ENCODE data around the gene FGD2.

FGD2 gene

DNA sequence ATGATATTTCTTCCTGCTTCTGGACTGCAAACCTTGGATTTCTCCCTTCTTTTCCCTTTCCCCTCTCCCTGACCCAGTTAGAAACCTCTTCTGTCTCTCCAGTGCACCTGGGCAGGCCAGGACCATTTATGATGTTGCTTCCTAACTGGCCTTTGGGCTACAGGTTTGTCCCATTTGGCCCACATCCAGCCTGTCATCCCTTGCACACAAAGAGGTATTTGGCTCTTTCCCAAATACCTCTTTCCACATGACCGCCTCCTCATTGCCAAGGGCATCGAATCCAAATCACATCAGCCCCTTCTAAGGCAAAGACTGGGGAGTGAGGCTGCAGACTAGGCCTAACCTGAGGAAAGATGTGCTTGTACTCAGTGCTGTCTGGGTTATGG, 13.6 kb downstream of the FGD2 start:
- Histone ChIP-seq H3K27me3 (ENCODE audit: control insufficient read depth, insufficient read depth, low read length) (no peaks in the 10 kb centered on the region), H3K9ac (ENCODE audit: low read length) (no peak overlapping the region), H3K27ac (ENCODE audit: low read depth, low read length) (no peak overlapping the region), H3K4me3 (ENCODE audit: low read length) (no peak overlapping the region), H3K4me1 (ENCODE audit: control insufficient read depth, insufficient read depth, low read length) (peaks cover 5% of the 10 kb centered on the region), H3K36me3 (ENCODE audit: control insufficient read depth, insufficient read depth, low read length) (no peaks in the 10 kb centered on the region)

DNA sequence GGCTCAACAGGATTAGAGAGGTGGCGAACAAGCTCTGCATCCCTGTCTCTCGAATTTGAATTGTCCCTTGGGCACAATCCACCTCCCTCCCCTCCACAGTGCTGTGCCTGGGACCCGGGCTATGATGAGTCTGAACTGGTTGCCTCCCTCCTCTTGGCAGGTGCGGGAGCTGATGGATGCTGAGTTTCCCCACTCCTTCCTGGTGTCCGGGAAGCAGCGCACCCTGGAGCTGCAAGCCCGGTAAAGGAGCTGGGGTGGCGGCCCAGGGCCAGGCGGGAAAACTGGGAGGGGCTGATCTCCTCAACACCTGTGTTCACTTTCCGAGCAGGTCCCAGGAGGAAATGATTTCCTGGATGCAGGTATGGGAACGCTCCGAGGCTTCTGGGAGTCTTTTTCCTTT, 14.9 kb downstream of the FGD2 start:
- Histone ChIP-seq H3K4me3 (ENCODE audit: low read length) (no peak overlapping the region), H3K27ac (ENCODE audit: low read depth, low read length) (no peak overlapping the region), H3K9ac (ENCODE audit: low read length) (no peak overlapping the region), H3K36me3 (ENCODE audit: control insufficient read depth, insufficient read depth, low read length) (no peaks in the 10 kb centered on the region), H3K27me3 (ENCODE audit: control insufficient read depth, insufficient read depth, low read length) (no peaks in the 10 kb centered on the region), H3K4me1 (ENCODE audit: control insufficient read depth, insufficient read depth, low read length) (peaks cover 5% of the 10 kb centered on the region)

DNA sequence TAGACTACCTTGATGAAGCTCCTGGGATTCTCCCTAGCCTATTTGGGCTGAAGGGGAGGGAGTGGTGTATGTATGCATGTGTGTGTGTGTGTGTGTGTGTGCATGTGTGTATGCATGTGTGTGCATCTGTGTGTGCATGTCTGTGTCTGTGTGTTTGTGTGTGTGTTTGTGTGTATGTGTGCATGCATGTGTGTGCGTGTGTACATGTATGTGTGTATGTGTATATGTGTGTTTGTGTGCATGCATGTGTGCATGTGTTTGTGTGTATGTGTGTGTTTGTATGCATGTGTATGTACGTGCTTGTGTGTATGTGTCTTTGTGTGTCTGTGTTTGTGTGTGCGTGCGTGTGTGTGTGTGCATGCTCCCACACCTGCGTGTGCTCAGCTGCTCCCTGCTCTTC, 15.4 kb downstream of the FGD2 start:
- Histone ChIP-seq H3K27ac (ENCODE audit: low read depth, low read length) (no peak overlapping the region), H3K4me3 (ENCODE audit: low read length) (no peak overlapping the region), H3K27me3 (ENCODE audit: control insufficient read depth, insufficient read depth, low read length) (no peaks in the 10 kb centered on the region), H3K36me3 (ENCODE audit: control insufficient read depth, insufficient read depth, low read length) (no peaks in the 10 kb centered on the region), H3K9ac (ENCODE audit: low read length) (no peak overlapping the region), H3K4me1 (ENCODE audit: control insufficient read depth, insufficient read depth, low read length) (peaks cover 5% of the 10 kb centered on the region)

DNA sequence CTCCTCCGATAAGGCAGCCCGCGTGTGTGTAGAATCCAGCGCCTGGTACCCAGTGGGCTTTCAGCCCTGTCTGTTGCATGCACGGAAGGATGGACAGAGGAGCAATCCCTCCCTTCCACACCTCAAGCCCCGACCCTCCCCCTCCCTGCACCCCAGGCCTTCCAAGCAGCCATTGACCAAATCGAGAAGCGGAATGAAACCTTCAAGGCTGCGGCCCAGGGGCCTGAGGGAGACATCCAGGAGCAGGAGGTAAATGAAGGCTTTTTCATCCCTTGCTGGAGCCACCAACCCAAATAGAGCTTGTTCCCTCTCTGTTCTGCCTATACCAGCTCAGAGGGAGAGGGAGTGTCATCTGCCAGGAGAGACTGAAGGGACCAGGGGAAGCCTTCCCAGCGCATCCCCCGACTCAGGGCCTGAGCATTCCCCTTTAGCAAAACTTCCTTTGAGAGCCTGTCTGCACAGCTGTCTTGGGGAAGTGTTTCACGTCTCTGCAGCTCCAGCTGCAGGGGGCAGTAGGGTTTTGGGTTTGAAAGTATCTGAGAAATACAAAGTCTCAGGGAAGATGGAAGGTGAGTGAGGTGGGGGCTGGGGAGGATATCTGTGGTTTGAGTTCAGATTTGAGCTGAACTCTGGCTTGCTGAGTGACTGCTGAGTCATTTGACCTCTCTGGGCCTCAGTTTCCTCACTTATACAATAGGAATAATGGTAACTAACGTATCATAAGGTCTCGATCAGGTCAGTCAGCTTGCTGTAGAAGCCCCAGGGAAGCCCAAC, 16.1 kb downstream of the FGD2 start:
- Histone ChIP-seq H3K27ac (ENCODE audit: low read depth, low read length) (no peak overlapping the region), H3K4me3 (ENCODE audit: low read length) (no peak overlapping the region), H3K9ac (ENCODE audit: low read length) (no peak overlapping the region), H3K36me3 (ENCODE audit: control insufficient read depth, insufficient read depth, low read length) (no peaks in the 10 kb centered on the region), H3K4me1 (ENCODE audit: control insufficient read depth, insufficient read depth, low read length) (peaks cover 5% of the 10 kb centered on the region), H3K27me3 (ENCODE audit: control insufficient read depth, insufficient read depth, low read length) (no peaks in the 10 kb centered on the region)

DNA sequence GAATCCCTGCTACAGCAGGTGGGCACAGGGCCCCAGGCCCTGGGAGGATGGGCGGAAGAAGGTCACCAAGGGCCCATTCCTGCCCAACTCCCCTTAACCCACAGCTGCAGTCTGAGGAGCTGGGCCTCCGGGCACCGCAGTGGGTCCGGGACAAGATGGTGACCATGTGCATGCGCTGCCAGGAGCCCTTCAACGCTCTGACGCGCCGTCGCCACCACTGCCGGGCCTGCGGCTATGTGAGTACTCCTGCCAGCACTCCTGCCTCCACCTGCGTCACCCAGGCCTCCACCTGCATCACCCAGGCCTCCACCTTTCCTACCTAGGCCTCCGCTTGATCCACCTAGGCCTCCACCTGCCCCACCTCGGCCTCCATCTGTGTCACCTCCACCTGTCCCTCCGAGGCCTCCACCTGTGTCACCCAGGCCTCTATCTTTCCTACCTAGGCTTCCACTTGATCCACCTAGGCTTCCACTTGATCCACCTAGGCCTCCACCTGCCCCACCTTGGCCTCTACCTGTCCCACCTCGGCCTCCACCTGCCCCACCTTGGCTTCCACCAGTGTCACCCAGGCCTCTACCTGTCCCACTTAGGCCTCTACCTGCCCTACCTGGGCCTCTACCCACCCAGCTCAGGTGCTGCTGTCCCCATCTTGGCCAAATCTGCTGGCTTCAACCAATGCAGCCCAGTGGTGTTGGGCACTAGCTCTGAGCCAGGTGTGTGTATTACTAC, 16.8 kb downstream of the FGD2 start:
- H3K27ac ChIP-seq (ENCODE audit: low read depth, low read length) = no peak overlapping the region
- no peaks in the 10 kb centered on the region for H3K27me3 ChIP-seq (ENCODE audit: control insufficient read depth, insufficient read depth, low read length)

DNA sequence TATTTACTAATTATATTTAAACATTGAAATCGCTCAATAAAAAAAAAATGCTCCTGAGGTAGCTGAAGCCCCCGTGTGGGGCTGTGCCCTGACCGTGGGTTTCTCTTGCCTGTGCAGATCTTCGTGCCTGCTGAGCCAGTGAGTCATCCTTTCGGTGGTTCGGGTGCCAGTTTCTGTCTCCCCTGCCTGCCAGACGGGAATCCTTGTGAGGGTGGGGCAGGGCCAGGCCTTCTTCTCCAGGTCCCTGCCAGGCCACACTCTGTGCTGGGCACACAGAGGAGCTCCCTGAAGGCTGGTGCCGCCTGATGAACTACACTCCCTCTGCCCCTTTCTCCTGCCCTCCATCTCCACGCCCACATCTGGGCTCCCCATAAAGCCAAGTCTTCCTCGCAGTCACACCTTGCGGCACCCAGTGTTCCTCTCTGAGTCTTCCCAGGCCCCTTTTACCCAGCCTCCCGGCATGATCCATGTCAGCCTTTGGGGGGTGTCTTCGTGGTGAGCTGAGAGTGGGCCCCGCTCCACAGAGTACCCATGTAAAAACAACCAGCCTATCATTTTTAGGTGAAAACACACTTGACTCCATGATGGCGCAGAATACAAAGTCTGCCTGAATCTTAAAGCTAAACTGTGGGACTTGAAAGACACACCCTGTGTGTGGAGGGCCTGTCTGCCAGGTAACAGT, 19.3 kb downstream of the FGD2 start:
- Histone ChIP-seq H3K4me3 (ENCODE audit: low read length) (no peak overlapping the region), H3K27ac (ENCODE audit: low read depth, low read length) (no peak overlapping the region), H3K36me3 (ENCODE audit: control insufficient read depth, insufficient read depth, low read length) (no peaks in the 10 kb centered on the region), H3K27me3 (ENCODE audit: control insufficient read depth, insufficient read depth, low read length) (no peaks in the 10 kb centered on the region), H3K4me1 (ENCODE audit: control insufficient read depth, insufficient read depth, low read length) (no peaks in the 10 kb centered on the region), H3K9ac (ENCODE audit: low read length) (no peak overlapping the region)

More for the DNA sequence above, 16.8 kb downstream of the FGD2 start:
- H3K9ac ChIP-seq (ENCODE audit: low read length) = no peak overlapping the region
- no peak overlapping the region for H3K4me3 ChIP-seq (ENCODE audit: low read length)
- H3K36me3 ChIP-seq (ENCODE audit: control insufficient read depth, insufficient read depth, low read length) = no peaks in the 10 kb centered on the region
- peaks cover 5% of the 10 kb centered on the region for H3K4me1 ChIP-seq (ENCODE audit: control insufficient read depth, insufficient read depth, low read length)

DNA sequence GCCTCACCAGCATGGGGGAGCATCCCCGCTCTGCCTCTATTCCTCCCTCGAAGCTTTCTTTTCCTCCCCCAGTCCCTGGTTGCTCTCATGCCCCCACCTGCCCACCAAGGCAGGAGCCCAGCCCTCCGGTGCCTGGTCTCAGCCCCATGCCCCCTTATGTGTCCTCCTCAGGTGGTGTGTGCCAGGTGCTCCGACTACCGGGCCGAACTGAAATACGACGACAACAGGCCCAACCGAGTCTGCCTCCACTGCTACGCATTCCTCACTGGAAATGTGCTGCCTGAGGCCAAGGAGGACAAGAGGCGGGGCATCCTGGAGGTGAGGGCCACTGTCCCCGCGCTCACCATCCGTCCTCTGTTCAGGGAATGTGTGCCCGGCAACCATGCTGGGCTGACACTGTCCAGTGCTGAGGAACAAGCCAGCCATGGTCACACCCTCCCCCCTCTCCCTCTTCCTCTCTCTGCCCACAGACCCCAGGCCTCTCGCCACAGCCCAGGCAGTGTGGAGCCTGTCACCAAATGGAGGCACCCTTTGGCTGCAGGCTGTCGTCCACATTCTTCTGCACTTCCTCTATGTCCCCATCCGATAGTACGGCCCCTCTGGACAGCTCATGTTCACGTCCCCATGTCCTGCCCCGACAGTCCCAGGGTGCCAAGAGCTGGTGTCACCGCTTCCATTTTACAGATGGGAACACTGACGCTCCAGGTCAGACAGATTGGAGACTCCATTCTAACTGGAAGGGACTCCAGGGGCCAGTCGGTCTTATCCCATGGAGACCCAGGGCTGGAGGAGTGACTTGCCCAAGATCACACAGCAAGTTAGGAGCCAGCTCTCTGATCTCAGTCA, 20.4 kb downstream of the FGD2 start:
- Histone ChIP-seq H3K36me3 (ENCODE audit: control insufficient read depth, insufficient read depth, low read length) (no peaks in the 10 kb centered on the region), H3K27me3 (ENCODE audit: control insufficient read depth, insufficient read depth, low read length) (no peaks in the 10 kb centered on the region), H3K9ac (ENCODE audit: low read length) (no peak overlapping the region), H3K4me3 (ENCODE audit: low read length) (no peak overlapping the region), H3K27ac (ENCODE audit: low read depth, low read length) (no peak overlapping the region), H3K4me1 (ENCODE audit: control insufficient read depth, insufficient read depth, low read length) (no peaks in the 10 kb centered on the region)

DNA sequence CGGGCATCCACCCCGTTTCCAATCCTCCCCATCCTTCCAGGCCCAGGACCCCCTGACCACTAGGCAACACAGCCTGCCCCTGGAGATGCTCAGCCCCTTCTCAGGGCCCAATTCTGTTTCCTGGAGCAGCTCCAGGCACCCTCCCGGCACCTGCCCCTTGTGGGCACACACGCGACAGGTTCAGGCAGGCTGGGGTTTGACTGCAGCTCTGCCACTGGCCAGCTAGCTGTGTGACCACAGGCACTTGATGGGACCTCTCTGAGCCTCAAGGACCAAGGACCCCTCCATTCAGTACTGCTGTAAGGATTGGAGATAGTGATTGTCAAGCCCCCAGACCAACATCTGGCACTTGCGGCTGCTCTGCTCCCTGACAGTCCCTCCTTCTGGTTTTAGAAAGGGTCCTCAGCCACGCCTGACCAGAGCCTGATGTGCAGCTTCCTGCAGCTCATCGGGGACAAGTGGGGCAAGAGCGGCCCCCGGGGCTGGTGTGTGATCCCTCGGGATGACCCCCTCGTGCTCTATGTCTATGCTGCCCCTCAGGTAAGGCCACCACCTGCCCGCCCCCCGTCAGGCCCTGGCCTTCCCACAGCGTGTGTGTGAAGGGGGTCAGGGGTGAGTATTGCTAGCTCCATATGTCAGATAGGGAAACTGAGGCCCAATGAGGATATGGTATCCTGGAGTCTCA, 21.7 kb downstream of the FGD2 start:
- Histone ChIP-seq H3K27ac (ENCODE audit: low read depth, low read length) (no peak overlapping the region), H3K9ac (ENCODE audit: low read length) (no peak overlapping the region), H3K4me1 (ENCODE audit: control insufficient read depth, insufficient read depth, low read length) (no peaks in the 10 kb centered on the region), H3K27me3 (ENCODE audit: control insufficient read depth, insufficient read depth, low read length) (no peaks in the 10 kb centered on the region), H3K36me3 (ENCODE audit: control insufficient read depth, insufficient read depth, low read length) (no peaks in the 10 kb centered on the region), H3K4me3 (ENCODE audit: low read length) (no peak overlapping the region)

DNA sequence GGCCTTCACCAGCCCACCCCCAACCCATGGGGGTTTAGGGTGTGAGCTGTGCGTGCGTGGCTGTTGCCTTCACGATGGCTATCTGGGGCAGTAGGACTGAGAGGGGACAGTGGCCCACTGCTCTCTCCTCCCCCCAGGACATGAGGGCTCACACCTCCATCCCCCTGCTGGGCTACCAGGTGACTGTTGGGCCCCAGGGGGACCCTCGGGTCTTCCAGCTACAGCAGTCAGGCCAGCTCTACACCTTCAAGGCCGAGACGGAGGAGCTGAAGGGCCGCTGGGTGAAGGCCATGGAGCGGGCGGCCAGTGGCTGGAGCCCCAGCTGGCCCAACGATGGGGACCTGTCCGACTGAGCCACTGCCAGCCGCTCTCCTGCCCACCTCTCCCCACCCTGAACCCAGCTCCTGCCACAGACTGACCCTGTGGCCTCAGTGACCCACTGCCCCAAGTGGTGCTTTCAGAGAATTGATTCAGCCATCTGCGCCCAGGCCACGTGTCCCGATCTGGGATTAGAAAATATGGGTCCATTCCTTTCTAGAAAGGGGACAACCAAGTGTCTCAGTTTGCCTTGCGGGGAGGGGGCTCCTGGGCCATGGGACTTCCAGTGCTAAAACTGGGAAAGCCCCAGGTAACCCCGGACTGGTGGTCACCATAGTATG, 22.5 kb downstream of the FGD2 start:
- Histone ChIP-seq H3K27ac (ENCODE audit: low read depth, low read length) (no peak overlapping the region), H3K4me1 (ENCODE audit: control insufficient read depth, insufficient read depth, low read length) (no peaks in the 10 kb centered on the region), H3K9ac (ENCODE audit: low read length) (no peak overlapping the region), H3K27me3 (ENCODE audit: control insufficient read depth, insufficient read depth, low read length) (no peaks in the 10 kb centered on the region), H3K36me3 (ENCODE audit: control insufficient read depth, insufficient read depth, low read length) (no peaks in the 10 kb centered on the region), H3K4me3 (ENCODE audit: low read length) (no peak overlapping the region)

DNA sequence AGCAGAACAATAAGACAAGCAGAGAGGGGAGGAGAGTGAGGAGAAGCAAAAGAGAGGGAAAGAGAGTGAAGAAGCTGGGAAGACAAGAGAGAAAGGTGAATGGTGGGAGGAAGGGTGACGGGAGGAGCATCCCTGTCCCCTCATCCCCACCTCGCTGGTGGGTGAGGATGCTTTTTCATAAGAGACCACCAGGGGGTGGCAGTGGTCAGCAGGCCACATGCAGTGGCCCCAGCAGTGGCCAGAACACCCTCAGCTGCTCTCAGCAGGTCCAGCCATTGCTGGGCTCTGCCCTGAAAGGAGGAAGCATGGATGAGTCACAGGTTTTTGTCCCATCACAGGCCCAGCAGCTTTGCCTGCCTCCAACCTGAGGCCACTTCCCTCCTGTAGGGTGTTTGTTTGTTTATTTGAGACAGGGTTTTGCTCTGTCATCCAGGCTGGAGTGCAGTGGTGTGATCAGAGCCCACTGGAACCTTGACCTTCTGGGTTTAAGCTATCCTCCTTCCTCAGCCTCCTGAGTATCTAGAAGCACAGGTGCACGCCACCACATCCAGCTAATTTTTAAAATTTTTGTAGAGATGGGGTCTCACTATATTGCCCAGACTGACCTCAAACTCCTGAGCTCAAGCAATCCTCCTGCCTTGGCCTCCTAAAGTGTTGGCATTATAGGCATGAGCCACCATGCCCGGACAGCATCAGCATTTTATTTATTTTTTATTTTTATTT, 24.0 kb downstream of the FGD2 start:
- no peaks in the 10 kb centered on the region for H3K4me1 ChIP-seq (ENCODE audit: control insufficient read depth, insufficient read depth, low read length)
- H3K9ac ChIP-seq (ENCODE audit: low read length) = no peak overlapping the region
- no peaks in the 10 kb centered on the region for H3K27me3 ChIP-seq (ENCODE audit: control insufficient read depth, insufficient read depth, low read length)
- H3K27ac ChIP-seq (ENCODE audit: low read depth, low read length) = no peak overlapping the region
- no peaks in the 10 kb centered on the region for H3K36me3 ChIP-seq (ENCODE audit: control insufficient read depth, insufficient read depth, low read length)
- H3K4me3 ChIP-seq (ENCODE audit: low read length) = no peak overlapping the region

DNA sequence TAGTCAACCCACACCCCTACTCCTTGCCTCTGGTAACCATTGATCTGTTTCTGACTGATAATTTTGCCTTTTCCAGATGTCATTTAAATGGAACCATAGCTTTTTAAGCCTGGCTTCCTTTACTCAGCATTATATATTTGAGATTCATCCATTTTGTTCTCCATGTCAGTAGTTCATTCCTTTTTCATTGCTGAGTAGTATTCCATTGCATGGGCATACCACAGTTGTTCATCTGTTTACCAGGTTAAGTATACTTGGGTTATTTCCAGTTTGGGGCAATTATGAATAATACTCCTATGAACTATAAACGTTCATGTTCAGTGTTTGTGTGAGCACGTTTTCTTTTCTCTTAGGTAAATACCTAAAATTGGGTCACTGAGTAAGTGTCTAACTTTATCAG, 25.1 kb downstream of the FGD2 start:
- no peak overlapping the region for H3K9ac ChIP-seq (ENCODE audit: low read length)
- no peaks in the 10 kb centered on the region for H3K36me3 ChIP-seq (ENCODE audit: control insufficient read depth, insufficient read depth, low read length)
- H3K4me3 ChIP-seq (ENCODE audit: low read length) = no peak overlapping the region
- H3K4me1 ChIP-seq (ENCODE audit: control insufficient read depth, insufficient read depth, low read length) = no peaks in the 10 kb centered on the region
- H3K27ac ChIP-seq (ENCODE audit: low read depth, low read length) = no peak overlapping the region
- H3K27me3 ChIP-seq (ENCODE audit: control insufficient read depth, insufficient read depth, low read length) = no peaks in the 10 kb centered on the region
